ENCODE data around the gene ZNF649. TPM values are rescaled to one million over a fixed set of nuclear protein-coding genes. Genes with fewer than 3 reads are reported as not detected.

The ZNF649 gene
- total RNA-seq, 1 experiment from 2014 or later: 7.3 TPM

- Histone ChIP-seq H3K4me2 (ENCODE audit: low read length) (no peak overlapping the region), H3K36me3 (ENCODE audit: control insufficient read depth in 1 of 2, insufficient read depth in 2 of 2, low read length in 2 of 2) (peaks cover 2 to 19% of the 10 kb centered on the region in 2 experiments; a peak in 3 of 4 replicates), H3K9ac (ENCODE audit: low read length) (no peak overlapping the region), H2AFZ (ENCODE audit: low read depth, low read length, poor library complexity, severe bottlenecking) (no peak overlapping the region), H3K9me3 (ENCODE audit: control insufficient read depth in 1 of 2, insufficient read depth in 1 of 2, low read depth in 1 of 2, low read length in 2 of 2) (peaks cover 25 to 63% of the 10 kb centered on the region in 2 experiments; a peak in 3 of 4 replicates), H3K9me2 (ENCODE audit: insufficient read depth) (no peaks in the 10 kb centered on the region), H4K20me1 (ENCODE audit: insufficient read depth) (no peaks in the 10 kb centered on the region), H3K79me2 (ENCODE audit: insufficient read depth, low read length) (no peaks in the 10 kb centered on the region), H3K4me3 (replicated peaks in 1 of 2; ENCODE audit: low read depth in 1 of 2, low read length in 2 of 2) (no peak overlapping the region), H3K4me1 (ENCODE audit: control insufficient read depth in 1 of 2, insufficient read depth in 2 of 2, low read length in 2 of 2) (no peaks in the 10 kb centered on the region), H3K27ac (ENCODE audit: low read depth, low read length) (no peak overlapping the region), H3K27me3 (ENCODE audit: insufficient read depth, low read length) (no peaks in the 10 kb centered on the region)
- TF ChIP-seq ELF1 (IDR thresholded peaks at IDR 0.05; ENCODE audit: borderline replicate concordance, low read depth) (no peak), ZFX (IDR thresholded peaks at IDR 0.05) (no peak), MAX (IDR thresholded peaks at IDR 0.05) (no peak), EZH2phosphoT487 (IDR thresholded peaks at IDR 0.05; ENCODE audit: borderline replicate concordance) (no peak), EGR1 (IDR thresholded peaks at IDR 0.05; ENCODE audit: low read depth) (no peak), ZNF274 (IDR thresholded peaks at IDR 0.05; ENCODE audit: low read depth, low read length) (no peak), JUND (IDR thresholded peaks at IDR 0.05) (no peak), REST (IDR thresholded peaks at IDR 0.05; ENCODE audit: low read depth) (no peak), SRF (IDR thresholded peaks at IDR 0.05; ENCODE audit: low read depth) (no peak), SP1 (IDR thresholded peaks at IDR 0.05; ENCODE audit: low read depth) (no peak)
- DNase-seq (ENCODE audit: low read depth, low spot score): no peak
- POLR2A ChIA-PET: no interaction called here
- CTCF ChIA-PET: no interaction called here
- RAD21 ChIA-PET (ENCODE audit: low non-redundant PET in 1 of 2, low total read pairs in 2 of 2, uncharacterized antibody in 2 of 2, unreplicated experiment in 2 of 2): no interaction called here
- BruUV-seq (replicated peaks): no TSS peak
- intact Hi-C loops (cut with micrococcal nuclease): no loop called here
- no peak for ATAC-seq
These were observed 41.8 kb upstream of the ZNF649 start for GRCh38 chr19:51946602-51947001.

Data from HCT116 (cell line).